HEK293 (cell line): ENCODE results near the gene KSR1.
A peak's percentile ranks its signal among the peaks of the same experiment; 100 is the strongest.

Experiments
- CTCF ChIA-PET: fragments of 350-600 bp; formaldehyde crosslinking; extraction: SDS; loops from one replicate; lab custom pipeline; 2021; ENCODE audit warnings: antibody characterized with exemption; lab: Yijun Ruan, JAX
- POLR2A ChIA-PET: fragments of 300-600 bp; formaldehyde crosslinking; extraction: SDS; loops from one replicate; lab custom pipeline; 2020; ENCODE audit warnings: antibody characterized with exemption, inconsistent platforms; lab: Yijun Ruan, JAX
- H3K27ac ChIP-seq: fragments of 200-500 bp; sonication (Bioruptor generic); 2 replicates; pipeline ENCODE4 v1.5.1; 2014; ENCODE audit warnings: low read depth, low read length, control low read depth, inconsistent platforms; ENCODE audit errors: extremely low read depth
- H3K36me3 ChIP-seq, 2 experiments: fragments of 200-500 bp in 1 of 2; sonication (Bioruptor generic) in 1 of 2; 1 replicate in 1 of 2; 2 replicates in 1 of 2; pipeline ENCODE4 v1.5.1; 2014 to 2017; ENCODE audit warnings: inconsistent platforms in 2 of 2, low read length in 2 of 2; ENCODE audit not compliant: control insufficient read depth in 2 of 2, insufficient read depth in 1 of 2
- H3K4me1 ChIP-seq: fragments of 200-500 bp; sonication (Bioruptor generic); 2 replicates; pipeline ENCODE4 v1.5.1; 2014; ENCODE audit warnings: mild to moderate bottlenecking, low read length, inconsistent platforms; ENCODE audit not compliant: control insufficient read depth, insufficient read depth
- H3K4me3 ChIP-seq: 2 replicates; pipeline ENCODE4 v1.5.1; 2011; ENCODE audit warnings: low read depth, mild to moderate bottlenecking, control low read depth, low read length, moderate library complexity
- H3K9me3 ChIP-seq: fragments of 200-500 bp; sonication (Bioruptor generic); 2 replicates; pipeline ENCODE4 v1.5.1; 2014; ENCODE audit warnings: low read depth, low read length, inconsistent platforms; ENCODE audit not compliant: control insufficient read depth, insufficient read depth
- BCL11A ChIP-seq: fragments of 450-650 bp; formaldehyde crosslinking; IDR thresholded peaks from 2 replicates; pipeline ENCODE4 v1.5.1; 2016; ENCODE audit warnings: low read depth, missing biosample characterization, missing genetic modification characterization
- KLF7 ChIP-seq: fragments of 450-650 bp; formaldehyde crosslinking; IDR thresholded peaks from 2 replicates; pipeline ENCODE4 v1.5.1; 2016; ENCODE audit warnings: missing biosample characterization, missing genetic modification characterization, borderline replicate concordance
- KLF8 ChIP-seq: fragments of 450-650 bp; formaldehyde crosslinking; IDR thresholded peaks from 2 replicates; pipeline ENCODE4 v1.5.1; 2016; ENCODE audit warnings: missing biosample characterization, missing genetic modification characterization
- MYNN ChIP-seq: fragments of 450-650 bp; formaldehyde crosslinking; IDR thresholded peaks from 2 replicates; pipeline ENCODE4 v1.5.1; 2016; ENCODE audit warnings: missing biosample characterization, missing genetic modification characterization, borderline replicate concordance
- PRDM1 ChIP-seq: fragments of 450-650 bp; formaldehyde crosslinking; IDR thresholded peaks from 2 replicates; pipeline ENCODE4; 2016; ENCODE audit warnings: missing biosample characterization, missing genetic modification characterization
- ZBTB17 ChIP-seq: fragments of 450-650 bp; formaldehyde crosslinking; IDR thresholded peaks from 2 replicates; pipeline ENCODE4 v1.5.1; 2016; ENCODE audit warnings: missing biosample characterization, missing genetic modification characterization
- ZEB2 ChIP-seq: fragments of 450-650 bp; formaldehyde crosslinking; IDR thresholded peaks from 2 replicates; pipeline ENCODE4 v1.5.1; 2016; ENCODE audit warnings: missing biosample characterization, missing genetic modification characterization
- ZNF114 ChIP-seq: fragments of 450-650 bp; formaldehyde crosslinking; IDR thresholded peaks from 2 replicates; pipeline ENCODE4 v1.5.0; 2017; ENCODE audit warnings: missing biosample characterization, missing genetic modification characterization
- ZNF169 ChIP-seq: fragments of 450-650 bp; formaldehyde crosslinking; IDR thresholded peaks from 2 replicates; pipeline ENCODE4 v1.5.1; 2016; ENCODE audit warnings: missing biosample characterization, missing genetic modification characterization
- ZNF366 ChIP-seq: fragments of 450-650 bp; formaldehyde crosslinking; conservative IDR thresholded peaks from 2 replicates; pipeline ENCODE4 v1.5.1; 2016; ENCODE audit warnings: missing biosample characterization, missing genetic modification characterization
- ZNF423 ChIP-seq: fragments of 450-650 bp; formaldehyde crosslinking; IDR thresholded peaks from 2 replicates; pipeline ENCODE4 v1.5.1; 2016; ENCODE audit warnings: missing biosample characterization, missing genetic modification characterization
- ZNF544 ChIP-seq: fragments of 450-650 bp; formaldehyde crosslinking; IDR thresholded peaks from 2 replicates; pipeline ENCODE4 v1.5.0; 2017; ENCODE audit warnings: missing biosample characterization, missing genetic modification characterization
- ZNF558 ChIP-seq: fragments of 450-650 bp; formaldehyde crosslinking; IDR thresholded peaks from 2 replicates; pipeline ENCODE4 v1.5.1; 2016; ENCODE audit warnings: missing biosample characterization, missing genetic modification characterization
- ZNF610 ChIP-seq: fragments of 450-650 bp; formaldehyde crosslinking; IDR thresholded peaks from 2 replicates; pipeline ENCODE4 v1.5.1; 2016; ENCODE audit warnings: missing biosample characterization, missing genetic modification characterization, borderline replicate concordance
- ZNF629 ChIP-seq: fragments of 450-650 bp; formaldehyde crosslinking; IDR thresholded peaks from 2 replicates; pipeline ENCODE4 v1.5.1; 2017; ENCODE audit warnings: missing biosample characterization, missing genetic modification characterization
- ZNF776 ChIP-seq: fragments of 450-650 bp; formaldehyde crosslinking; IDR thresholded peaks from 2 replicates; pipeline ENCODE4 v1.5.0; 2017; ENCODE audit warnings: missing biosample characterization, missing genetic modification characterization, borderline replicate concordance
- TF ChIP-seq, protein P1 (sequence below): fragments of 450-650 bp; IDR thresholded peaks from 2 replicates; pipeline ENCODE4 v1.5.1; 2018; ENCODE audit warnings: missing biosample characterization, missing genetic modification characterization
- TF ChIP-seq, protein P2 (sequence below): fragments of 450-650 bp; formaldehyde crosslinking; IDR thresholded peaks from 2 replicates; pipeline ENCODE4 v1.5.1; 2017; ENCODE audit warnings: missing biosample characterization, missing genetic modification characterization
- TF ChIP-seq, protein P3 (sequence below): fragments of 450-650 bp; formaldehyde crosslinking; IDR thresholded peaks from 2 replicates; pipeline ENCODE4 v1.5.1; 2017; ENCODE audit warnings: missing biosample characterization, missing genetic modification characterization

The KSR1 gene

DNA sequence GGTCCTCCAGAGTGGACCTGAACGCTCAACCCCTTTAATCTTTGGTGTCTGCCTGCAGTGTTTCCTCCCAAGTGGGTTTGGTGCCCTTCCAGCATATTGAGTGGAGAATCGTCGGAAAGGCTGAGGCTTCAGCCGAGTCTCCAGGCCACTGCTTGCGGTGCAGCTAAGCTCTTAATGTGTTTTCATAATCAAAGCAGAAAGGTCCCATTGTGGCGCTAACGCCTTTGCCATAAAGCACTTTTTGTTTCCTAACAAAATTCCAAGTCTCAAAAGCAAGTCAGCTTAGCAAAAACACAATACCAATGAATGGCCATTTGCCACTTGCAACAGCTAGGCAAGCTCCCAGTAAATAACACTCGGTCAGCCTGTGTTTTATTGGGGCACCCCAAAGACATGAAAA, 57.6 kb downstream of the KSR1 start:
- Histone ChIP-seq H3K27ac (no peak overlapping the region), H3K4me1 (peaks cover 4% of the 10 kb centered on the region; the same call in 1 of the 2 replicates), H3K4me3 (no peak overlapping the region), H3K36me3 (no peaks in the 10 kb centered on the region), H3K9me3 (no peaks in the 10 kb centered on the region)
- CTCF ChIA-PET, result interaction anchor here (0.7 to 1.0 kb wide), 3 partner anchors 65 to 113 kb away, joined by 3 to 4 read pairs (median 3); no protein-coding TSS in a partner anchor
- POLR2A ChIA-PET, result no interaction called here
- TF ChIP-seq, protein P1, sequence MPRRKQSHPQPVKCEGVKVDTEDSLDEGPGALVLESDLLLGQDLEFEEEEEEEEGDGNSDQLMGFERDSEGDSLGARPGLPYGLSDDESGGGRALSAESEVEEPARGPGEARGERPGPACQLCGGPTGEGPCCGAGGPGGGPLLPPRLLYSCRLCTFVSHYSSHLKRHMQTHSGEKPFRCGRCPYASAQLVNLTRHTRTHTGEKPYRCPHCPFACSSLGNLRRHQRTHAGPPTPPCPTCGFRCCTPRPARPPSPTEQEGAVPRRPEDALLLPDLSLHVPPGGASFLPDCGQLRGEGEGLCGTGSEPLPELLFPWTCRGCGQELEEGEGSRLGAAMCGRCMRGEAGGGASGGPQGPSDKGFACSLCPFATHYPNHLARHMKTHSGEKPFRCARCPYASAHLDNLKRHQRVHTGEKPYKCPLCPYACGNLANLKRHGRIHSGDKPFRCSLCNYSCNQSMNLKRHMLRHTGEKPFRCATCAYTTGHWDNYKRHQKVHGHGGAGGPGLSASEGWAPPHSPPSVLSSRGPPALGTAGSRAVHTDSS (tag by site-specific recombination), result no peak
- TF ChIP-seq ZNF169, result no peak

DNA sequence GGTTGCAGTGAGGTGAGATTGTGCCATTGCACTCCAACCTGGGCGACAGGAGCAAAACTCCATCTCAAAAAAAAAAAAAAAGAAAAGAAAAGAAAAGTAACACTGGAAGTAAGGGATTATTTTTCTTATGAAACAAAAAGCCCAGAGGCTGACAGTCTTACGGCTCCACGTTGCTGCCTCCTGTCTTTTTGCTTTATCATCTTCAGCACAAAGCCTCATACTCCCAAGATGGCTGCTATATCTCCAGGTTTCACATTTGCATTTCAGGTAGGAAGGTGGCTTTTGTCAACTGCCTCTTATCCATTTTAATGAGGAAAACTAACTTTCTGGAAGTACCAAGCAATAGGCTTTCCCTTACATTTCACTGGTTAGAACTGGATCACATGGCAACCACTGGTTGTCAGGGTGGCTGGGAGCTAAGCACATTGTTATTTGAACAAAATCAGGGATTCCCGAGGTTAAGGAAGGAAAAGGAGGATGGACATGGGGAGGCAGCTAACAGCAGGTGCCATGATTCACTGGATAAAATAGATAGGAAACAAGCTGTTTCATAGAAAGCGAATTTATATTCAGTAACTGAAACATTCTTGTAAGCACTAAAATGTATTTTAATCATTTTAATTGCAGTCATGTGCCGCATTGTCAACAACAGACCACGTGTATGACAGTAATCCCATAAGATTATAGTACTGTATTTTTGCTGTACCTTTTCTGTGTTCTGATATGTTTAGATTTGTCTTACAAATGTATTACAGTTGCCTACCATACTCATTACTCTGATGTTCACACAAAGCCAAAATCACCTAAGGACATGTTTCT, 58.6 kb downstream of the KSR1 start:
- H3K36me3 ChIP-seq, result no peaks in the 10 kb centered on the region
- CTCF ChIA-PET, result interaction anchor here (0.8 to 1.9 kb wide), 4 partner anchors 10 to 89 kb away, joined by 3 to 5 read pairs (median 4); no protein-coding TSS in a partner anchor
- H3K4me1 ChIP-seq, result peaks cover 4% of the 10 kb centered on the region; the same call in 1 of the 2 replicates
- no peak overlapping the region for H3K27ac ChIP-seq
- no peak overlapping the region for H3K4me3 ChIP-seq
- POLR2A ChIA-PET, result no interaction called here
- TF ChIP-seq, protein P2, sequence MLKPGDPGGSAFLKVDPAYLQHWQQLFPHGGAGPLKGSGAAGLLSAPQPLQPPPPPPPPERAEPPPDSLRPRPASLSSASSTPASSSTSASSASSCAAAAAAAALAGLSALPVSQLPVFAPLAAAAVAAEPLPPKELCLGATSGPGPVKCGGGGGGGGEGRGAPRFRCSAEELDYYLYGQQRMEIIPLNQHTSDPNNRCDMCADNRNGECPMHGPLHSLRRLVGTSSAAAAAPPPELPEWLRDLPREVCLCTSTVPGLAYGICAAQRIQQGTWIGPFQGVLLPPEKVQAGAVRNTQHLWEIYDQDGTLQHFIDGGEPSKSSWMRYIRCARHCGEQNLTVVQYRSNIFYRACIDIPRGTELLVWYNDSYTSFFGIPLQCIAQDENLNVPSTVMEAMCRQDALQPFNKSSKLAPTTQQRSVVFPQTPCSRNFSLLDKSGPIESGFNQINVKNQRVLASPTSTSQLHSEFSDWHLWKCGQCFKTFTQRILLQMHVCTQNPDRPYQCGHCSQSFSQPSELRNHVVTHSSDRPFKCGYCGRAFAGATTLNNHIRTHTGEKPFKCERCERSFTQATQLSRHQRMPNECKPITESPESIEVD (tag by site-specific recombination), result peak; percentile 49
- TF ChIP-seq, protein P3, sequence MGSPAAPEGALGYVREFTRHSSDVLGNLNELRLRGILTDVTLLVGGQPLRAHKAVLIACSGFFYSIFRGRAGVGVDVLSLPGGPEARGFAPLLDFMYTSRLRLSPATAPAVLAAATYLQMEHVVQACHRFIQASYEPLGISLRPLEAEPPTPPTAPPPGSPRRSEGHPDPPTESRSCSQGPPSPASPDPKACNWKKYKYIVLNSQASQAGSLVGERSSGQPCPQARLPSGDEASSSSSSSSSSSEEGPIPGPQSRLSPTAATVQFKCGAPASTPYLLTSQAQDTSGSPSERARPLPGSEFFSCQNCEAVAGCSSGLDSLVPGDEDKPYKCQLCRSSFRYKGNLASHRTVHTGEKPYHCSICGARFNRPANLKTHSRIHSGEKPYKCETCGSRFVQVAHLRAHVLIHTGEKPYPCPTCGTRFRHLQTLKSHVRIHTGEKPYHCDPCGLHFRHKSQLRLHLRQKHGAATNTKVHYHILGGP, result peak; percentile 61; the same call in 1 of the 2 replicates
- TF ChIP-seq ZNF629, result no peak
- peak; percentile 53 for TF ChIP-seq PRDM1 (tag by site-specific recombination)
- no peaks in the 10 kb centered on the region for H3K9me3 ChIP-seq

DNA sequence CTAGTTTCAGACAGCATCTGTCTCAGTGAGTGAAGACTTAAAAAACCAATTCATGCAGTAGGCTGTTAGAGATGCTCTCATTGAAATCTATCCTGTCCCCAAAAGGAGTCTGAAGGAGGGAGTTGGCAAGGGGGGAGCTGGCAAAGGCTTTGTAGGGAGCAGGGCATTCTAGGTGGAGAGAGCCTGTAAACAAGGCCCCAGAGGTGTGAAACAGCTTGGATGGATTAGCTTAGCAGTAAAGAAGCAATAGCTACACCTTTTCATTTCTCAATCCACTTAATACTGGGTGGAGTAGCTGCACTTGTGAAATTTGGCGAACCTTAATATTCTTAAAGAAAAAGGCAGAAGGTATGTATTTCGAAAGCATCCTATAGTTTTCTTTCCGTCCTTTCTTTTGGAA, 61.8 kb downstream of the KSR1 start:
- H3K4me1 ChIP-seq, result 0 out of 2 replicates have a peak, but pooled peaks cover 2% of the 10 kb centered on the region
- H3K36me3 ChIP-seq, result no peaks in the 10 kb centered on the region
- POLR2A ChIA-PET, result interaction anchor here (0.6 kb wide), 1 partner anchor 227 kb away, joined by 3 read pairs; no protein-coding TSS in a partner anchor
- TF ChIP-seq ZBTB17, result no peak
- TF ChIP-seq BCL11A (tag by site-specific recombination), result no peak
- TF ChIP-seq ZEB2, result no peak
- TF ChIP-seq ZNF558 (tag by site-specific recombination), result no peak
- TF ChIP-seq ZNF610, result no peak
- TF ChIP-seq ZNF366 (tag by site-specific recombination), result no peak
- TF ChIP-seq ZNF423 (tag by site-specific recombination), result no peak
- no peak for TF ChIP-seq ZNF776 (tag by site-specific recombination)
- no peak for TF ChIP-seq ZNF114 (tag by site-specific recombination)
- TF ChIP-seq MYNN (tag by site-specific recombination), result no peak
- TF ChIP-seq KLF7 (tag by site-specific recombination), result no peak
- TF ChIP-seq KLF8 (tag by site-specific recombination), result no peak
- no peak for TF ChIP-seq ZNF544 (tag by site-specific recombination)
- CTCF ChIA-PET, result interaction anchor here (0.5 to 1.8 kb wide), 5 partner anchors 17 to 272 kb away, joined by 3 to 12 read pairs (median 3); no protein-coding TSS in a partner anchor
- H3K4me3 ChIP-seq, result no peak overlapping the region
- H3K9me3 ChIP-seq, result no peaks in the 10 kb centered on the region
- no peak overlapping the region for H3K27ac ChIP-seq
